K562 (cell line): ENCODE measurements around the gene MPZL1. TPM values are rescaled to one million over a fixed set of nuclear protein-coding genes. Genes with fewer than 3 reads are reported as not detected.

ENCODE experiments used
- CGGBP1 ChIP-seq: fragments of 250-450 bp; sonication (Bioruptor Pico); IDR thresholded peaks from 2 replicates; pipeline ENCODE4 v1.9.0; 2021; ENCODE audit warnings: mild to moderate bottlenecking
- CREB3L1 ChIP-seq: fragments of 450-650 bp; IDR thresholded peaks from 2 replicates; pipeline ENCODE4 v1.6.1; 2014; ENCODE audit warnings: low read depth, mild to moderate bottlenecking, moderate library complexity, borderline replicate concordance
- ELF1 ChIP-seq: fragments of 200-800 bp; sonication (Bioruptor generic); IDR thresholded peaks from 2 replicates; pipeline ENCODE4 v1.6.1; 2016; ENCODE audit warnings: missing genetic modification characterization, missing compliant biosample characterization
- GTF2E2 ChIP-seq: fragments of 200-800 bp; sonication (Bioruptor generic); IDR thresholded peaks from 2 replicates; pipeline ENCODE4 v1.6.1; 2016; ENCODE audit warnings: missing genetic modification characterization, missing compliant biosample characterization
- GTF2F1 ChIP-seq: IDR thresholded peaks from 2 replicates; pipeline ENCODE4 v1.6.1; 2011; ENCODE audit warnings: low read depth, low read length, improper control_type of control experiment
- HDGF ChIP-seq: fragments of 450-650 bp; IDR thresholded peaks from 2 replicates; pipeline ENCODE4 v1.6.1; 2016
- HMG20A ChIP-seq: fragments of 450-650 bp; formaldehyde crosslinking; conservative IDR thresholded peaks from 2 replicates; pipeline ENCODE4 v1.4.0; 2020; ENCODE audit warnings: mild to moderate bottlenecking, mixed read lengths
- KDM2B ChIP-seq: fragments of 250-450 bp; sonication (Bioruptor Pico); IDR thresholded peaks from 2 replicates; pipeline ENCODE4 v1.8.0; 2021; ENCODE audit warnings: mild to moderate bottlenecking, moderate library complexity
- MITF ChIP-seq: IDR thresholded peaks from 2 replicates; pipeline ENCODE4 v1.6.1; 2014; ENCODE audit warnings: antibody characterized with exemption
- NFRKB ChIP-seq: fragments of 450-650 bp; IDR thresholded peaks from 2 replicates; pipeline ENCODE4 v1.6.1; 2016; ENCODE audit warnings: low read depth
- RHOXF2B ChIP-seq: fragments of 250-450 bp; sonication (Bioruptor Pico); conservative IDR thresholded peaks from 2 replicates; pipeline ENCODE4 v1.5.1; 2021
- SAP30 ChIP-seq: fragments of 200-600 bp; sonication (generic); IDR thresholded peaks from 2 replicates; pipeline ENCODE4 v1.6.1; 2012; ENCODE audit warnings: borderline replicate concordance, low read depth, mild to moderate bottlenecking, moderate library complexity, low read length, control low read depth, inconsistent platforms; ENCODE audit not compliant: insufficient read depth, poor library complexity, severe bottlenecking
- ZBTB1 ChIP-seq: sonication (generic); formaldehyde crosslinking; IDR thresholded peaks from 2 replicates; pipeline ENCODE4 v1.8.1; 2023; ENCODE audit warnings: missing genetic modification reagents, low read depth, mild to moderate bottlenecking, borderline replicate concordance
- ZBTB2 ChIP-seq: fragments of 450-650 bp; IDR thresholded peaks from 2 replicates; pipeline ENCODE4 v1.6.1; 2016; ENCODE audit warnings: antibody characterized with exemption
- ZNF395 ChIP-seq: fragments of 200-800 bp; sonication (Bioruptor generic); IDR thresholded peaks from 2 replicates; pipeline ENCODE4 v1.6.1; 2017; ENCODE audit warnings: missing genetic modification characterization, missing compliant biosample characterization
- ZNF444 ChIP-seq: fragments of 250-450 bp; sonication (Bioruptor Pico); IDR thresholded peaks from 2 replicates; pipeline ENCODE4 v1.4.0; 2020; ENCODE audit warnings: mild to moderate bottlenecking, moderate library complexity
- polyA plus RNA-seq, 8 experiments: library from polyadenylated mRNA; depleted of rRNA in 4 of 8; stranded (reverse) in 5 of 8; unstranded in 3 of 8; fragments of >200 nt; fragmentation: Nextera tagmentation in 2 of 8; fragmentation: Illumina TruSeq in 1 of 8; extraction: Ambion mirVana in 2 of 8; extraction: Trizol in 1 of 8; gene quantifications; 2 replicates each; pipeline versions ENCODE4 v1.2.1 to v1.2.3, GENCODE V29; 2011 to 2014; ENCODE audit warnings: inconsistent platforms in 1 of 8, missing spikeins in 1 of 8
- total RNA-seq, 7 experiments: library from RNA; depleted of rRNA in 6 of 7; stranded (reverse); fragments of >200 nt in 6 of 7; fragmentation: Illumina TruSeq in 2 of 7; extraction: Trizol in 2 of 7; gene quantifications; 2 replicates each; pipeline versions ENCODE4 v1.2.1 to v1.2.3, GENCODE V29; 2011 to 2021; ENCODE audit warnings: low replicate concordance in 1 of 7
- TF ChIP-seq, protein P1 (sequence below): fragments of 450-650 bp; conservative IDR thresholded peaks from 2 replicates; pipeline ENCODE4 v1.6.1; 2016; ENCODE audit warnings: missing genetic modification characterization, low read depth, mild to moderate bottlenecking, missing compliant biosample characterization, moderate library complexity
- TF ChIP-seq, protein P2 (sequence below): sonication (generic); formaldehyde crosslinking; IDR thresholded peaks from 2 replicates; pipeline ENCODE4 v1.8.1; 2023; ENCODE audit warnings: mild to moderate bottlenecking, missing genetic modification reagents

The MPZL1 gene
- total and polyA plus RNA-seq, 9 of the 15 experiments (the other 6 are each of a cell fraction or from before 2014, with no cell fraction given), result 14.5 to 153 (median 66.5) TPM

GRCh38 chr1:167820684-167821355 is 99.0 kb downstream of the MPZL1 start (continued):
- TF ChIP-seq, protein P1, sequence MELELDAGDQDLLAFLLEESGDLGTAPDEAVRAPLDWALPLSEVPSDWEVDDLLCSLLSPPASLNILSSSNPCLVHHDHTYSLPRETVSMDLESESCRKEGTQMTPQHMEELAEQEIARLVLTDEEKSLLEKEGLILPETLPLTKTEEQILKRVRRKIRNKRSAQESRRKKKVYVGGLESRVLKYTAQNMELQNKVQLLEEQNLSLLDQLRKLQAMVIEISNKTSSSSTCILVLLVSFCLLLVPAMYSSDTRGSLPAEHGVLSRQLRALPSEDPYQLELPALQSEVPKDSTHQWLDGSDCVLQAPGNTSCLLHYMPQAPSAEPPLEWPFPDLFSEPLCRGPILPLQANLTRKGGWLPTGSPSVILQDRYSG (tag), result no peak
- TF ChIP-seq GTF2E2 (tag) (no peak), KDM2B (CRISPR knock-in tag) (no peak), MITF (peak; percentile 71), ZBTB2 (no peak), HMG20A (CRISPR knock-in tag) (0 out of 2 replicates have a peak, but pooled peaks have one; percentile 36), GTF2F1 (no peak), SAP30 (no peak), RHOXF2B (no peak), ZBTB1 (CRISPR knock-in tag) (no peak), HDGF (no peak), CREB3L1 (no peak; the same call in 1 of the 2 replicates), ZNF395 (CRISPR knock-in tag) (peak; percentile 65), ELF1 (no peak), ZNF444 (CRISPR knock-in tag) (no peak), NFRKB (no peak), CGGBP1 (CRISPR knock-in tag) (no peak)
- TF ChIP-seq, protein P2, sequence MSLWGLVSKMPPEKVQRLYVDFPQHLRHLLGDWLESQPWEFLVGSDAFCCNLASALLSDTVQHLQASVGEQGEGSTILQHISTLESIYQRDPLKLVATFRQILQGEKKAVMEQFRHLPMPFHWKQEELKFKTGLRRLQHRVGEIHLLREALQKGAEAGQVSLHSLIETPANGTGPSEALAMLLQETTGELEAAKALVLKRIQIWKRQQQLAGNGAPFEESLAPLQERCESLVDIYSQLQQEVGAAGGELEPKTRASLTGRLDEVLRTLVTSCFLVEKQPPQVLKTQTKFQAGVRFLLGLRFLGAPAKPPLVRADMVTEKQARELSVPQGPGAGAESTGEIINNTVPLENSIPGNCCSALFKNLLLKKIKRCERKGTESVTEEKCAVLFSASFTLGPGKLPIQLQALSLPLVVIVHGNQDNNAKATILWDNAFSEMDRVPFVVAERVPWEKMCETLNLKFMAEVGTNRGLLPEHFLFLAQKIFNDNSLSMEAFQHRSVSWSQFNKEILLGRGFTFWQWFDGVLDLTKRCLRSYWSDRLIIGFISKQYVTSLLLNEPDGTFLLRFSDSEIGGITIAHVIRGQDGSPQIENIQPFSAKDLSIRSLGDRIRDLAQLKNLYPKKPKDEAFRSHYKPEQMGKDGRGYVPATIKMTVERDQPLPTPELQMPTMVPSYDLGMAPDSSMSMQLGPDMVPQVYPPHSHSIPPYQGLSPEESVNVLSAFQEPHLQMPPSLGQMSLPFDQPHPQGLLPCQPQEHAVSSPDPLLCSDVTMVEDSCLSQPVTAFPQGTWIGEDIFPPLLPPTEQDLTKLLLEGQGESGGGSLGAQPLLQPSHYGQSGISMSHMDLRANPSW (CRISPR knock-in tag), result no peak
